Heart left ventricle (tissue), 13 donors: ENCODE data around the gene ZBTB38.

Experiments used
- POLR2A ChIP-seq, 2 donors: fragments of 450-650 bp; IDR thresholded peaks; one replicate each; pipeline ENCODE4 v1.6.1; 2017; ENCODE audit warnings: antibody characterized with exemption in 2 of 2, mild to moderate bottlenecking in 2 of 2, moderate library complexity in 2 of 2
- TF ChIP-seq, protein P1 (sequence below), 12 donors: fragments of 200-600 bp; sonication (generic) in 4 of 12; IDR thresholded peaks; one replicate each; pipeline versions ENCODE4 v1.5.0 to v1.8.0; 2018 to 2022; ENCODE audit warnings: antibody characterized with exemption in 12 of 12, mild to moderate bottlenecking in 5 of 12
- donor health status: ischemic (EF 13 %, LVEDD 7.1; RV severe dilation, severe dysfunction).
- donor health status: DM: no; HTN: yes; CAD: no.
- donor health status: DM: no; HTN: no; CAD: no.
- donor health status: ischemic (EF 25% LVEDD 6.9; RV normal size, moderate dysfunction).
- donor health status: ischemic (EF 25% LVEDD 5.7; RV mildly dilated, moderate dysfunction).
- donor health status: ischemic (EF 35%, LVEDD 5.7; RV mildly dilated, moderate dysfunction).
- donor health status: nonischemic (EF 11% LVEDD 7.7; RV severe dilation, severe dysfunction).
- donor health status: DM: yes; HTN: yes; CAD: no.
- donor health status: PGD.
- donor health status: ischemic (EF 29% LVEDD 5.4; RV normal size, mild dysfunction).
- donor health status: nonischemic (EF 23%, LVEDD 6.1; RV moderate dilation, normal function).

GRCh38 chr3:141320399-141321108, 47.8 kb upstream of the ZBTB38 start:
- TF ChIP-seq POLR2A (IDR thresholded peaks at IDR 0.05) = no peak
- TF ChIP-seq, protein P1, sequence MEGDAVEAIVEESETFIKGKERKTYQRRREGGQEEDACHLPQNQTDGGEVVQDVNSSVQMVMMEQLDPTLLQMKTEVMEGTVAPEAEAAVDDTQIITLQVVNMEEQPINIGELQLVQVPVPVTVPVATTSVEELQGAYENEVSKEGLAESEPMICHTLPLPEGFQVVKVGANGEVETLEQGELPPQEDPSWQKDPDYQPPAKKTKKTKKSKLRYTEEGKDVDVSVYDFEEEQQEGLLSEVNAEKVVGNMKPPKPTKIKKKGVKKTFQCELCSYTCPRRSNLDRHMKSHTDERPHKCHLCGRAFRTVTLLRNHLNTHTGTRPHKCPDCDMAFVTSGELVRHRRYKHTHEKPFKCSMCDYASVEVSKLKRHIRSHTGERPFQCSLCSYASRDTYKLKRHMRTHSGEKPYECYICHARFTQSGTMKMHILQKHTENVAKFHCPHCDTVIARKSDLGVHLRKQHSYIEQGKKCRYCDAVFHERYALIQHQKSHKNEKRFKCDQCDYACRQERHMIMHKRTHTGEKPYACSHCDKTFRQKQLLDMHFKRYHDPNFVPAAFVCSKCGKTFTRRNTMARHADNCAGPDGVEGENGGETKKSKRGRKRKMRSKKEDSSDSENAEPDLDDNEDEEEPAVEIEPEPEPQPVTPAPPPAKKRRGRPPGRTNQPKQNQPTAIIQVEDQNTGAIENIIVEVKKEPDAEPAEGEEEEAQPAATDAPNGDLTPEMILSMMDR (IDR thresholded peaks at IDR 0.05) = no peak
